ENCODE results near the gene GINS1. TPM values are rescaled to one million over a fixed set of nuclear protein-coding genes. Genes with fewer than 3 reads are reported as not detected.

The GINS1 gene
- 20.2 and 21.1 TPM in 2 replicates for total RNA-seq (2014; rRNA removed; shearing (Covaris generic))

GRCh38 chr20:25407311-25408169, at the start of gene GINS1:
Gene GINS1, plus strand, starts transcription at chr20:25407673. Its CDS starts 148 bp downstream, at chr20:25407821.
- peak; percentile 96 for DNase-seq (ENCODE audit: low spot score)

DNA sequence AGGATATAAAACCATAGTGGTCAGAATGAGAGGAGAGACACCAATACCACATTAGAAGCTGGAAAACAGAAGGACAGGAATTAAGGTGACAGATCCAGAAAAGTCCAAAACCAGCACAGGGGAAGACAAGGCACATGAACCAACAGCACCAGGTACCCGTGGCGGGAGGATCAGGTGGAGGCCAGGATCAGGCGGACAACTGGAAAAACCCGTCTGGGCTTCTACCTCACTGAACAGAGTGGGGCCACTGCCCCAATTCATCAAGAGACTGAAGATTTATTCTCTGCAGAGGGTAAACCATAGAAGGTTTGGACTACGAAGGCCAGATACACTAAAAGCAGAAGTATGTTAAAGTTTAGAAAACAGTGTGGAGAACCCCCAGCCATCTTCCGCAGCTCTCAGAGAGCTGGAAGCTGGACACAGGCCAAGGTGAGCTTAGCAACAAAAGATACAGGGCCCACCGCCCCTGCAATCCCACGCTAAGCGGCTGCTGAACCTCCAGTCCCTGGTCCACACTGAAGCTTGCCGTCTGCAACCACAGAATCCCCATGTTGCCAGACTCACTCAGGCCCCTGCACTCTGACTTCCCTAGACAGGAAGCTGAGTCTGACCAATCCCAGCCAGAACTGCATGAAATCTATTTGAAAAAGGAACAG, 46.7 kb upstream of the GINS1 start:
- DNase-seq (ENCODE audit: low spot score), result no peak

GRCh38 chr20:25361287-25361683, 46.2 kb upstream of the GINS1 start:
- no peak for DNase-seq (ENCODE audit: low spot score)

DNA sequence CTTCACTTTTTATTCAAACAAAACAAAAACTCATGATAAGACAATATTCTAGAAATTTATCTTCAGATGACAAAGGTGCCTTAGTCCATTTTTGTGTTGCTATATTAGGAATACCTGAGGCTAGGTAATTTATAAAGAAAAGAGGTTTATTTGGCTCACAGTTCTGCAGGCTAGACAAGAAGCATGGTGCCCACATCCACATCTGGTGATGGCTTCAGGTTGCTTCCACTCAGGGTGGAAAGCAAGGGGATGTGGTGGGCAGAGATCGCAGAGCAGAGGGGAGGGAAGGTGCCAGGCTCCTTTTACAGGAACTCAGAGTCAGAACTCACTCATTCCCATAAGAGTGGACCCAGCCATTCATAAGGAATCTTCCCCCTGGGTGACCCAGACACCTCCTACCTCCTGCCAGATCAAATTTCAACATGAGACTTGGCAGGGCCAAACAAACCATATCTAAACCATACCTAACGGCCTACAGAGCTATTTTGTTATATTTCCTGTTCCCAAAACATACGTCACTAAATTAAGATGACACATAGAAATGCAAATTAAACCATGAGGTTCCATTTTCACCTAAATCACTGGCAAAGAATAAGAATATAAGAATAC, 43.2 kb upstream of the GINS1 start:
- DNase-seq (ENCODE audit: low spot score), result no peak

GRCh38 chr20:25364879-25365699, 42.4 kb upstream of the GINS1 start:
- DNase-seq (ENCODE audit: low spot score), result no peak

DNA sequence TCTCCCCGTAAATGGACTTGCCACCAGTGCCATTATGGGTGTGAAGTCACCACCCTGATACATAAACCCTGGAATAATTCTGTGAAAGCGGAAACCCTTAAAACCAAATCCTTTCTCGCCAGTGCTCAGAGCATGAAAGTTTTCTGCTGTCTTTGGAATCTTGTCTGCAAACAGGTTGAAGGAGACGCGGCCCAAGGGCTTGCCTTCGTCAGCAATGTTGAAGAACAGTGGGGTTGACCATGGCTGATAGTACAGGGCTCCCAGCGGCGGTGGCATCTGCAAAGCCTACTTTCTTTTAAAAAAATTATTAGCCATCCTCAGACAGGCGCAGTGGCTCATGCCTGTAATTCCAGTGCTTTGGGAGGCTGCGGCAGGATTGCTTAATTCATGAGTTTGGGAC, 38.9 kb upstream of the GINS1 start:
- no peak for DNase-seq (ENCODE audit: low spot score)

DNA sequence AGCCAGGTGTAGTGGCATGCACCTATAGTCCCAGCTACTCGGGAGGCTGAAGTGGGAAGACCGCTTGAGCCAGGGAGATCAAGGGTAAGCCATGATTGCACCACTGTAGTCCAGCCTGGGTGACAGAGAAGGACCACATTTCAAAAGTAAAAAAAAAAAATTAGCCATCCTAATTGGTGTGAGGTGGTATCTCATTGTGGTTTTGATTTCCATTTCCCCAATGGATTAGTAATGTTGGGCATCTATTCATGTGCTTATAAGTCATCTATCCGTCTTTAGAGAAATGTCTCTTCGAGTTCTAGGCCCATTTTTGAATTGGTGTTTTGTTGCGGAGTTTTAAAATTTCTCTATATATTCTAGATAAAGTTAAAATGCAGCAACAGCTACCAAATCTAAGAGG, 38.5 kb upstream of the GINS1 start:
- DNase-seq (ENCODE audit: low spot score), result no peak

GRCh38 chr20:25369529-25369928, 37.9 kb upstream of the GINS1 start:
- no peak for DNase-seq (ENCODE audit: low spot score)

DNA sequence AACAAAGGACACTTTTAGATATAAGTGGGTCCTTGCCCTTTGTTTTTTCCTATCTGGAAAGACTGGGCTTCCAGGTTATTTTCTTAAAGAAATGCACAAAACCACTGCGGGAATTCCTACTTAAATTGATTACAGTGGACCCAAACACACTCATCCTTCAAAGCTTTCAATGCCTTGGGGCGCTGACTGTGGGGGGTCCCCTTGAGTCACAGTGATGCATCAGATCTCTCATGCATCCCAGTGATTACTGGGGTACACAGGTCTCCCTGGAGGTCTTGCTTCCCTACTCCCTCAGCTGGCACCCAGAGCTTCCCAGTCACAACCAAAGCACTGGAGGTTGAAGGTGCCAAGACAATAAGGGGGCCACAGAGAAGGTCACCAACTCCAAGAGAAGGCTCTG, 37.5 kb upstream of the GINS1 start:
- DNase-seq (ENCODE audit: low spot score), result no peak

DNA sequence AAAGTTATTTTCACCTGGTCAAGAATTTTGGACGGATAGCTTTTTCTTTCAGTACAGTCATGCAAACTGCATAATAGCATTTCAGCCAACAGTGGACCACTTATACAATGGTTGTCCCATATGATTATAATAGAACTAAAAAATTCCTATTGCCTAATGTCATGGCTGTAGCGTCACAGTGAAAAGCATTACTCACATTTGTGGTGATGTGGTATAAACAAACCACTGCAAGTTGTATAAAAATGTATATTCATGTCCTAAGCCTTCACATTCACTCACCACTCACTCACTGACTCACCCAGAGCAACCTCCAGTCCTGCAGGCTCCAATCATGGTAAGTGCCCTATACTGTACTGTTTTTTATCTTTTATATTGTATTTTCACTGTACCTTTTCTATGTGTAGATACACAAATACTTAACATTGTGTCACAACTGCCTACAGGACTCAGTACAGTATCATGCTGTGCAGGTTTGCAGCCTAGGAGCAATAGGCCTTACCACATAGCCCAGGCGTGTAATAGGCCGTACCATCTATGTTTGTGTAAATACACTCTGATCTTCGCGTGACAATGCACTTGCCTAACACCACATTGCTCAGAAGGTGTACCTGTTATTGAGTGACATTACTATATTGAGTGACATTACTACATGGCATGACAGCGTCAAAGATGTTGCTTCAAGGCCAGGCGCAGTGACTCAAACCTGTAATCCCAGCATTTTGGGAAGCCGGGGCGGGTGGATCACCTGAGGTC, 34.7 kb upstream of the GINS1 start:
- no peak for DNase-seq (ENCODE audit: low spot score)

- DNase-seq (ENCODE audit: low spot score), result no peak
Measured at GRCh38 chr20:25374842-25375241, 32.6 kb upstream of the GINS1 start.

DNA sequence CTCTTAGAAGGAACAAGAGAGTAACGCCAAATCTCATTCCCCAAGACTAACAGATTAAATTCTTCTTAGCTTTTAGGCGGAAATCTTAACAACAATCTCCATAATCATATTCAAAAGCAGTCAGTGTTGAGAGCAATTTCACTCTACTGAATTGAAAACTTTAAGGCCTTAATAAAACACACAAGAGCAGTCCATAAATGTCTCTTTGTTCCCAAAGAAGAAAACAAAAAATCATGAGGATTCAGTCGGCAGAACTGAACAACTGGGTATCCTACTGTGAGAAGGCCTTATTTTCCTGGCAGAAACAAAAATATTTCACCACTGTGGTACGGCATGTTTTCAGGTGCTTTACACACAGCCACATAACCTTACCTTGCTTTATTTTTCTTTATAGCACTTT, 31.2 kb upstream of the GINS1 start:
- DNase-seq (ENCODE audit: low spot score), result no peak

- DNase-seq (ENCODE audit: low spot score), result no peak
Measured at GRCh38 chr20:25376886-25377285, 30.6 kb upstream of the GINS1 start.

- DNase-seq (ENCODE audit: low spot score), result no peak
Measured at GRCh38 chr20:25378189-25378883, 29.1 kb upstream of the GINS1 start.

DNA sequence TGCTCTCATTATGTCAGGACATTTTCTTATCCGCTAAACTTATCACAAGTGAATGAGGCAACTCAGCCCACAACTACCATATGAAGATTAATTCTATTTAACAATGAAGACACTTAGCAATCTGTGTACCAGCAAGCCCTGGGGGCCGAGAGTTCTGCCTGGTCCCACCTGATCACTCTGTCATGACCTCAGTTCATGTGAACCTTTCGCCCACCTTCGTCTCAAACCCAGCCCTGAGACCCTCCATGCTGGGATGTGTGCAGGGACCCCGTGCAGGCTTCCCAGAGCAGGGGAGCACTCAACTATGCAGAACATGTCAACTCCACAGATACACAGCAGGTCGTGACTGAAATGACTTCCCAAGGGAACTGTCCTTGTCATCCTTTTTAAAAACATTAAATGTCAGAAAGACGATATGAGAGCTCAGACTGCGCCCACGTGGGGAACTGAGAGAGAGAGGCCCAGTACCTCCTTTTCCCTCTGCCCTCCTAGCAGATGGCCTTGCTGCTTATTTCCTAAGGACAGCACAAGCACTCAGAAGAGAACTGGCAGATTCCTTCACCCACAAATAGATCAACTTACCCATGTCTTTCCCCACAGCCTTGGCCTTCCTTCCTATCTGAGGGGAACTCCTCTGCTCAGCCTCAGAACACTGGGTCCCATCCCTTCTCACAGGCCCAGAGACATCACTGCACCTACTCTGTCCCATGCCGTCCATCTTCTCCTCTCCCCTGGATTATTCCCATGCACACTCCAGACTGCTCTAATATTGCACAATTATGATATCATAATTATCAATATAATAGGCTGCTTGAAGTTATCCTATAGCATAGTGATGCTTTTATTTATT, 28.4 kb upstream of the GINS1 start:
- DNase-seq (ENCODE audit: low spot score), result no peak

DNA sequence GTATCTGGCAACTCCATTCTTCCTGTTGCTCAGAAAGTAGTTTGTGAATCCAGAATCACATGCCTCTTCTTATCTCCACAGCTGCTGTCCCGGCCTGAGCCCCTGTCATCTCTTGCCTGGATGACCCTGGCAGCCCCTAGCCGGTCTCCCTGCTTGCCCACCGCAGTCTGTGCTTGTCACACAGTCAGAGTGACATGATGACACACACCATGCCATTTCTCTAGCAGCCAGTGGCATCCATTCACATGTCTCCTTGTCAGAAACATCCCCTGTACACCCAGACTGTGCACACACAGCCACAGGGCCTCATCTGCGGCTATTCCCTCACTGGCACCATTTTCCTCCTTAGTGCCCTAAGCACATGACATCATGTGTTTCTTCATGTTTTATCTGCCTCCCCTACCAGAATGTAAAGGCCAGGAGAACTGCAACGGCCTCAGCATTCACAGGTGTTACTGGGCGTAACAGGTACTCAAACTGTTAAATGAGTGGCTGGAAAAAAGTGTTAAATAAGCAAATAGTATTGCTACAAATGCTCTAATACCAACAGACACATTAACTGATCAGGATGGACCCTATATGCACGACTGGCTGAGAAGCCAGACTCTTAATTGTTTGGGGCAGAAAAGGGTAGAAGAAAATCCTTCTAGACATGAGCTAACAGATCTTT, 26.4 kb upstream of the GINS1 start:
- DNase-seq (ENCODE audit: low spot score), result no peak

GRCh38 chr20:25382704-25383370, 24.6 kb upstream of the GINS1 start:
- no peak for DNase-seq (ENCODE audit: low spot score)

- DNase-seq (ENCODE audit: low spot score), result peak; percentile 74
Measured at GRCh38 chr20:25389401-25389857, 18.0 kb upstream of the GINS1 start.

All from HT-29 (cell line).